LNCAP (cell line): ENCODE results near the gene MINDY4.

Source experiments
- CTCF ChIP-seq: fragments of 450-650 bp; IDR thresholded peaks from 2 replicates; pipeline ENCODE4 v1.5.1; 2017; ENCODE audit warnings: mild to moderate bottlenecking

The MINDY4 gene

DNA sequence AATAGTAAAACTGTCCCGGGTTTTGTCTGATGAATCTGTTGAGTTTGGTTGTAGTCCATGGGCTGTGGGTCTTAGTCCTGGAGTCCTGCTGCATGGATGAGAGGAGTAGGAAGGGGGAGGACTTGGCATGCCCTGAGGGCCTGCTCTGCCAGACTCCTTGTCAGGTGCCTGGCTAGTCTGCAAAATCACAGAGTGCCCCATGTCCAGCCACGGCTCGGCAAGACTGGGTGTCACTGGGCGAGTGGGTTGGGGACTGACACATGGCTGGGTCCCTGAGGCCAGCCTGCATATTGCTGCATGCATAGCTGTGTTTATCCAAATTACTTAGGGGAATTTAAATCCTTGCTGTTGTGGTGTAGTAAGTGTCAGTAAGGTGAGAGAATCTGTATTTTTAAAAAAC, 9.7 kb downstream of the MINDY4 start:
- TF ChIP-seq CTCF: no peak

DNA sequence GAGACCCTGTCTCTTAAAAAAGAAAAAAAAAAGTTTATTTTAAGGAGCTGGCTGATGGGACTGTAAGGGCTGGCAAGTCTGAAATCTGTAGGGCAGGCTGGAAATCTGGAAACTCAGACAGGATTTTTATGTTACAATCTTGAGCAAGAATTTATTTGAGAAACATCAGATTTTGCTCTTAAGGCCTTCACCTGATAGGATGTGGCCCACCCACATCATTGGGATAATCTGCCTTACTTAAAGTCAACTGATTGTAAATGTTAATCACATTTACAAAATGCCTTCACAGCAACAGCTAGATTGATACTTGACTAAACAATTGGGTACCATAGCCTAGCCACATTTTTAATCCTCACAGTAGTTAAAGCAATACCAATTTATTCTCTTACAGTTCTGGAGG, 11.5 kb downstream of the MINDY4 start:
- no peak for TF ChIP-seq CTCF

DNA sequence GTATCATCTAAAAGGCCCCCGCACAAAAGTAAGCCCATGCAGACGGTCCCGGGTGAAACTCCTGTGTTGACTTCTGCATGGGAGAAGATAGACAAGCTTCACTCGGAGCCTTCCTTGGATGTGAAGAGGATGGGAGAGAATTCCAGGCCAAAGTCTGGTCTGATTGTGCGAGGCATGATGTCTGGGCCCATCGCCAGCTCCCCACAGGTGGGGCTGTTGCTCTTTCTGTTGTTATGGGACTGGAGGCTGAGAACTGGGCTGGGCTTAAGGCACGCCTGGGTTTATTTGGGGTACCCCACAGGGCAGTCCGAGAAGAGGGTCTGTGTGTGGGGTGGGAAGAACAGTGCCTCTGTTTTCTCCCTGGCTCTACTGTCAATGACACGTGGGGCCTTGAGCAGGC, 14.6 kb downstream of the MINDY4 start:
- TF ChIP-seq CTCF: no peak

DNA sequence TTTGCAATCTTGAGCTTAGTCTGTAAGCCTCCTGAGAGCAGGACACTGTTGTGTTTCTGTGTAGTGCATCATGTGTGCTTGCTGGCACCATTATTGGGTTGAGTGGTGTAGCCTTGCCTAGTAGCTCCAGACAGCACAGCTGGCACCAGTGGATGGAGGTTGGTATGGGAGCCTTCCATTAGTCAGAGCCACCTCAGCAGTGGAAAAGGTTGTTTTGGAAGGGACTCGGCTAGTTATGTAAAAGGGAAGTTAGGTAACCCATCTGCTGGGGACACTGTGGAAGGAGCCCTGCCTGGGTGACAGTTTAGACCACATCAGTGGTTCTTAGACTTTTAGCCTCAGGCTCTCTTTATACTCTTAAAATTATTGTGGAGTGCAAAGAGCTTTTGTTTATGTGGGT, 16.3 kb downstream of the MINDY4 start:
- TF ChIP-seq CTCF: no peak

GRCh38 chr7:30788640-30789333, 17.6 kb downstream of the MINDY4 start:
- TF ChIP-seq CTCF: no peak

- TF ChIP-seq CTCF: no peak
Observed at GRCh38 chr7:30789334-30789711, 18.1 kb downstream of the MINDY4 start.

- TF ChIP-seq CTCF: no peak
Observed at GRCh38 chr7:30790356-30790755, 19.1 kb downstream of the MINDY4 start.

DNA sequence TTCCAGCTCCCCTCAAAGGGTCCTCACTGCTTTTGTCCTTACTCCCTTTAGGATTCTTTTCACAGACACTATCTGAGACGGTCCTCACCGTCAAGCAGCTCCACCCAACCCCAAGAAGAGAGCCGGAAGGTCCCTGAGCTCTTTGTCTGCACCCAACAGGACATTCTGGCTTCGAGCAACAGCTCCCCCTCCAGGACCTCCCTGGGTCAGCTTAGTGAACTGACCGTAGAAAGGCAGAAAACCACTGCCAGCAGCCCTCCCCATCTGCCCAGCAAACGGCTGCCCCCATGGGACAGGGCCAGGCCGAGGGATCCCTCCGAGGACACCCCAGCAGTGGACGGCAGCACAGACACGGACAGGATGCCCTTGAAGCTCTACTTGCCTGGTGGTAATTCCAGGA, 19.9 kb downstream of the MINDY4 start:
- no peak for TF ChIP-seq CTCF
